PFSK-1 (cell line): Measurements from ENCODE around the gene SCAMP3.

Experiments used
- FOXP2 ChIP-seq: optimal IDR thresholded peaks from 2 replicates; pipeline ENCODE3; 2011; ENCODE audit warnings: borderline replicate concordance, control low read depth, inconsistent platforms; ENCODE audit not compliant: insufficient read depth; ENCODE audit errors: extremely low read length, extremely low read depth
- POLR2AphosphoS5 ChIP-seq: IDR thresholded peaks from 2 replicates; pipeline ENCODE4 v1.6.1; 2012; ENCODE audit warnings: low read depth, mild to moderate bottlenecking, control low read depth, low read length, moderate library complexity
- REST ChIP-seq, 2 experiments: IDR thresholded peaks; 2 replicates each; pipeline versions ENCODE4 v1.6.1 to v1.8.0; 2011 to 2012; ENCODE audit warnings: low read depth in 2 of 2, low read length in 2 of 2, control low read depth in 1 of 2, inconsistent platforms in 1 of 2, mild to moderate bottlenecking in 1 of 2, moderate library complexity in 1 of 2; ENCODE audit not compliant: insufficient read depth in 1 of 2
- SIN3A ChIP-seq: IDR thresholded peaks from 2 replicates; pipeline ENCODE4 v1.6.1; 2012; ENCODE audit warnings: mild to moderate bottlenecking, low read length, moderate library complexity, borderline replicate concordance; ENCODE audit not compliant: insufficient read depth
- TAF1 ChIP-seq: IDR thresholded peaks from 2 replicates; pipeline ENCODE4 v1.6.1; 2012; ENCODE audit warnings: low read length, control low read depth, borderline replicate concordance; ENCODE audit not compliant: insufficient read depth

SCAMP3 gene

GRCh38 chr1:155285063-155285462 is 22.9 kb upstream of the SCAMP3 start:
- TF ChIP-seq REST (IDR thresholded peaks at IDR 0.05; ENCODE audit: insufficient read depth in 1 of 2, low read depth in 2 of 2, low read length in 2 of 2): no peak

DNA sequence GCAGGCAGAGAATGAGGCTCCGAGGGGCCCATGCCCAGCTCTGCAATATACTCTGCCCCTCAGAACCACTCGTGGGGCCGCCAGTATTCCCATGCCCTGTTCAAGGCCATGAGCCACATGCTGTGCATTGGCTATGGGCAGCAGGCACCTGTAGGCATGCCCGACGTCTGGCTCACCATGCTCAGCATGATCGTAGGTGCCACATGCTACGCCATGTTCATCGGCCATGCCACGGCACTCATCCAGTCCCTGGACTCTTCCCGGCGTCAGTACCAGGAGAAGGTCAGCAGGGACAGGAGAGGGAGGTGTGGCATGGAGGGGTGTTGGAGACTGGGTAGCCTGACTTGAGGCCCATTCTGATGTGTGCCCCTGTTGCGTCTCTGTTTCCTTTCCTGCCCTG is 22.3 kb upstream of the SCAMP3 start:
- TF ChIP-seq TAF1 (no peak), POLR2AphosphoS5 (no peak), REST (IDR thresholded peaks at IDR 0.05; ENCODE audit: insufficient read depth in 1 of 2, low read depth in 2 of 2, low read length in 2 of 2) (no peak), SIN3A (no peak), FOXP2 (no peak)

DNA sequence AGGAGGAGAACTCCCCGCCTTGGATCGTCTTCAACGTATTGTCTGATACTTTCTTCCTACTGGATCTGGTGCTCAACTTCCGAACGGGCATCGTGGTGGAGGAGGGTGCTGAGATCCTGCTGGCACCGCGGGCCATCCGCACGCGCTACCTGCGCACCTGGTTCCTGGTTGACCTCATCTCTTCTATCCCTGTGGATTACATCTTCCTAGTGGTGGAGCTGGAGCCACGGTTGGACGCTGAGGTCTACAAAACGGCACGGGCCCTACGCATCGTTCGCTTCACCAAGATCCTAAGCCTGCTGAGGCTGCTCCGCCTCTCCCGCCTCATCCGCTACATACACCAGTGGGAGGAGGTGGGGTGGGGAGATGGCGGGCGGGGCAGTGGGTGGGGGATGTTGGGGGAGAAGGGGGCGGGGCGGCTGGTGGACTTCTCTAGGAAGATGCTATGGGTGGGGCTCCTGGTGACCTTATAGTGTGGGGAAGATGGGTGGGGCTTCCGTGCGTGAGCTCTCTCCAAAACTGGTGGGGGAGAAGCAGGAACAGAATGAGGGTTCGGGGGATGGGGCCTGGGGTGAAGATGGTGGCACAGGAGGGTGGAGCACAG is 20.4 kb upstream of the SCAMP3 start:
- TF ChIP-seq REST (IDR thresholded peaks at IDR 0.05; ENCODE audit: insufficient read depth in 1 of 2, low read depth in 2 of 2, low read length in 2 of 2) (no peak), POLR2AphosphoS5 (no peak), SIN3A (no peak), FOXP2 (no peak), TAF1 (no peak)

- TF ChIP-seq TAF1 (no peak), POLR2AphosphoS5 (no peak), SIN3A (no peak), FOXP2 (no peak), REST (IDR thresholded peaks at IDR 0.05; ENCODE audit: insufficient read depth in 1 of 2, low read depth in 2 of 2, low read length in 2 of 2) (no peak)
These were observed 17.1 kb upstream of the SCAMP3 start for GRCh38 chr1:155279268-155279667.

- TF ChIP-seq TAF1 (no peak), POLR2AphosphoS5 (no peak), SIN3A (no peak), FOXP2 (no peak), REST (IDR thresholded peaks at IDR 0.05; ENCODE audit: insufficient read depth in 1 of 2, low read depth in 2 of 2, low read length in 2 of 2) (no peak)
These were observed 16.6 kb upstream of the SCAMP3 start for GRCh38 chr1:155278689-155279160.
